HG02678 (cell line): ENCODE data around the gene TM2D3.
A peak's percentile ranks its signal among the peaks of the same experiment; 100 is the strongest.

ENCODE experiments used
- ATAC-seq: cut with Tn5 transposase; IDR thresholded peaks from one replicate; pipeline ENCODE4 v1.9.1; 2021; ENCODE audit warnings: mild to moderate bottlenecking, moderate library complexity; ENCODE audit not compliant: unreplicated experiment

Gene TM2D3, protein sequence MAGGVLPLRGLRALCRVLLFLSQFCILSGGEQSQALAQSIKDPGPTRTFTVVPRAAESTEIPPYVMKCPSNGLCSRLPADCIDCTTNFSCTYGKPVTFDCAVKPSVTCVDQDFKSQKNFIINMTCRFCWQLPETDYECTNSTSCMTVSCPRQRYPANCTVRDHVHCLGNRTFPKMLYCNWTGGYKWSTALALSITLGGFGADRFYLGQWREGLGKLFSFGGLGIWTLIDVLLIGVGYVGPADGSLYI

DNA sequence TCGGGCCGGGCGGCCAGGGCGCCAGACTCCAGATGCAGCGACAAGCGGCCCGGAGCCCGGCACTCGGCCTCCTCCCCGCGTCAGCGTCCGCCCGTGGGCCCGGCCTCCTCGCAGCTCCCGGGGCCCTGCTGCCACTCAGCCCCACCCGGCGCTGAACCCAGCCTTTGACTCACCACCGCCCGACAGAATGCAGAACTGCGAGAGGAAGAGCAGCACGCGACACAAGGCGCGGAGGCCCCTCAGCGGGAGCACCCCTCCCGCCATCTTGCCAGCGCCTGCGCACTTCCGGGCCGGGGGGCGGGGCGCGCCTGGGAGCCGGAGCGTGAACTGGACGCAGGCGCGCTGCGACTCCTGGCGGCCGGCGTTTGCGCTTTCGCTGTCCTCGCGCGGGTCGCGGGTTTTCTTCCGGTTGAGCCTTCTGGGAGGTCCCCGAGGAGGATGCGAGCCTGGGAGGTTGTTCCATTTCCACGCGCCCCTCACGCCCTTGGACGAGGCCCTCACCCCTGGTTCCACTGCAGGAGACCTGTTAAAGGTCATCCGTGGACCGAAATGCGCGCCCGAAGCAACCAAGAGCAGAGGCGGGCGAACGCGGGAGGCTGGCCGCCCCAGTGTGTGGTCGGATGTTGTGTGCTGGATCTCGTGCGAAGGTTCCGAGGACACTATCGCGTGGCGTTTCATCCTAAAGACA, at the start of gene TM2D3:
Gene TM2D3, minus strand, starts transcription at position 284 of the 688 bp plus-strand sequence. Its CDS starts 20 bp downstream, at position 264.
- ATAC-seq: peak; percentile 87

DNA sequence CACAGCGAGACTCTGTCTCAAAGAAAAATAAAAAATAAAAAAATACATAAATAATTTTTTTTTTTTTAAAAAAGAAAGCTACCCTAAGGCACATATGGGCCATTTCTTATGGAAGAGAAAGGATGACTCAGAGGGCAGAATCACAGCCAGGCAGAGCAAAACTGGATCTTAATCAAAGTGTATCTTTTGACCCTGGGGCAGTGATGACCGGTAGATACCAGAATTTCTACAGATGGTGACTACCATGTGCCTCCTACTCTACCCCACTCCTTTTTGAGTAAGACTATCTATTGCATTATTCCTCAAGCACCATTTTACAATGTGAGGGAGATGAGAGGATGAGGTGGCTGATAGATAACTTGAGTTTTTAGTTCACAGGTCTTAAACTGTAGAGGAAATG, 46.1 kb upstream of the TM2D3 start:
- no peak for ATAC-seq

DNA sequence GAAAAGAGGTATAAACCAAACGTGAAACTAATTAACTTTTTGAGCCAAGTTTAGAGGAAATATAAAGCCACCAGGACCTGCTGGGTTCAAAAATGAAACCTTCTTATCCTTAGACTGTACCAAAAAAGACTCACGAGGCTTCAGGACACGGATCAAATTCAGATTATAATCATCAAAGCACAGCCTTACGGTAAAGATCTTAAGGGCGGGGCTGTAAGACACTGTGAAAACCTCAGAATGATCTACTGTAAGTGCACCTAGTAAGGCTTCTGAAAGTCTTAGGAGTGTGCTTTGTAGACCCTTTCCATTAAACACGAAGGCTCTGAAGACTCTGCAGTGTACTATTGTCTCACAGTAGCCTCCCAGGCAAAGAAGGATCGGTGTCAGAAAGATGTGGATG, 45.3 kb upstream of the TM2D3 start:
- no peak for ATAC-seq

DNA sequence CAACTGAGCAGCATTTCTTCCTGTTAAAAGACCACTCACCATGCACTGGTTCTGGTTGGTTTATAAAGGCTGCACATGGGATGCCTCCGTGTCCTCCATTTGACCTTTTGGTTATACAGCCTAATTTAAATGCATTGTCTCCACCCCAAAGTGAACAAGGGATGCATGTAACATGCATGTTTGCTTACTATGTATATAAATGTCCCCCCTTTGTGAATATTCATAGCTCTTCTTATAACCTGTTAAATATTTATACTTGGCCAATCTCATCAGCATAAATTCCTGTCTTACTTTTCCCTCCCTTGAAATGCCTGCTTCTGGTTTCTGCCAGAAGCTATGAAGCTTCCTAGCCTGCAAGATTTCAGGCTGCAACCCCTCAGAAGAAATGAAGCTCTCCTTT, 44.6 kb upstream of the TM2D3 start:
- no peak for ATAC-seq

DNA sequence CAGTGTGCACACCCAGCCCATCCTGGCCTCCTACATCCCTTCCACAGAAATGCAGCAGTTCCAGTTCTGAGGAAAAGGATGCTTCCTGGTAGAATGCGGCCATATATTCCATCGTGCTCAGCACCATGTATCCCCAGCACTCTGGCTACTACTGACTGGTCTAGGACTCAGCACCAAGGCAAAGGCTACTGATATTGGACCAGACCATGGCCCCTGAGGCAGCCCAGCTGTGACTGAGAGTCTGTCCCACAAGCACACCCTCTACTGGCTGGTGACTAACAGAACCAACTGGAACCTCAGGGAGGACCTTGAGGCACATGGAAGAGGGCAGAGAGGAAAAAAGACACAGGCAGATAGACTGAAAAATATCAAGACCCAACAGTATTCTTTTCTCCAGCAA, 42.1 kb upstream of the TM2D3 start:
- no peak for ATAC-seq

DNA sequence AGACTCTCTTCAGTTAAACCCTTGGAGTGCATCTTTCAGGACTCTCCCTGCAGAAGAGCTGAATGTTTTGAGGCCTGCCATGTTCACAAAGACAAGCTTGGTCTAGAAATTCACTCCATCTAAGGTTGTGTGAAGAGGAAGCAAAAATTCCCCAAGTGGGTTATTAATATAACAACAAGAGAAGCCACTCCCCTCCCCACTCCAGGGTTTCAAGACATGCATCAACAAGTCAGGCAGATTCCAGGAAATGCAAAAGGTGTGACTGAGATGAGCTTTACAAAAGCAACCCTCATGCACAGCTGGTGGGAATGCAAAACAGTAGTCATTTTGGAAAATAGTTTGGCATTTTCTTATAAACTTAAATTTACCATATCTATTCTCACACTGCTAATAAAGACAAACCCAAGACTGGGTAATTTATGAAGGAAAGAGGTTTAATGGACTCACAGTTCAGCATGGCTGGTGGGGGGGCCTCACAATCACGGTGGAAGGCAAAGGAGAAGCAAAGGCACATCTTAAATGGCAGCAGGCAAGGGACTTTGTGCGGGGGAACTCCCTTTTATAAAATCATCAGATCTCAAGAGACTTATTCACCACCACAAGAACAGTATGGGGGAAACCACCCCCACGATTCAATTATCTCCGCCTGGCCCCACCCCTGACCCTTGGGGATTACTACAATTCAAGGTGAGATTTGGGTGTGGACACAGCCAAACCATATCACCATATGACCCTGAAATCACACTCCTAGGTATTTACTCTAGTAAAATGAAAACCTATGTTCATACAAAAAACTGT, 40.8 kb upstream of the TM2D3 start:
- ATAC-seq: no peak

DNA sequence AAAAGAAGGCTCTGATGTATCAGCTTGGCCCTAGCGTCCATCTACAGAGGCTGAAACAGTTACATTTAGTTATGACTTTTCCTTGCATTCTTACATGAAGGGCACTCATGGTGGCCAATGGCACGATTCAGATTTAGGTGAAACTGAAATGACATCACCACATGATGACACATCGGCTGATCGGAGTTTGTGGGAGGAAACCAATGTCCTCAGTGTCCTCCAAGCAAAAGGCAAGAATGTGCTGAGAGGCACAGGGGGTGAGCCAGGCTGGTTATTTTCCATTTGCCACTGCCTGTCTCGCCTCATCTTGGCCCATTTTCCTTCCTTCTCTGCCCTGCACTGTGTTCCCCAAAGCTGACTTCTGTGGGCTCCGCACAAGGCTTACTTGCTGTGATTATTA, 37.7 kb upstream of the TM2D3 start:
- ATAC-seq: no peak

DNA sequence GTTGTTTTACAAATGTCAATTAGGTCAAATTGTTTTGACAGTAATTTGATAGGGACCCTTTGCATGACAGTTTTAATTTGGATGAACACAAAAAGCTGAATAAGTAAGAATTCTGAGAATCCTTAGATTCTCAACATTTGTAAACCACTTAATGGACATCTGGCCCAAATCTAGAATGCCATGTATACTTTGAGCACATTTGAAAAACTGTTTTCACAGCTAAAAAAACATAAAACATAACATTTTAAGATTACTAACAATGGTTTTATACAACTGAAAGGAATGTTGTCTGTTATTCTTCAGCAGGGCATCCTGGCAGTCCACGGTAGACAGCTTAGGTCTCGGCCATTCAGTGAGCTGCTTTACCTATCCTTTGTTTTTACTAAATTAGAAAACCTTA, 34.5 kb upstream of the TM2D3 start:
- no peak for ATAC-seq

DNA sequence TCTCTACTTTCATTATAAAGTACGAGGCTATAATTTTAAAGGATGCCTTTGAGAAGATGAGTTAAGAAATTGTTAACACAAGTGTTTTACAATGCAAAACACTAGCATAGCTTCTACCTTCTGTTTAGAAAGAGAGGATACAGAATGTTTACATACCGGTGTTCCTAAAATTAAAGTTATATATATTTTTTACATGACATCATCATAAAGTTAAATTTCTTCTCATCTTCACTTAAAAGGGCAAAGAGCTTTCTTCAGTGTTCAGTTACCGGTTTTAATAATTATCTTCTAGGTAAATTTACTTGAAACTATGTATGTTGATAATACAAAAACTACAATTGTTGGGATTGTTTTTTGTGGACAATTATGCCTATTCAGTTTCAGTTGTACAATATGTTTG, 32.7 kb upstream of the TM2D3 start:
- no peak for ATAC-seq

DNA sequence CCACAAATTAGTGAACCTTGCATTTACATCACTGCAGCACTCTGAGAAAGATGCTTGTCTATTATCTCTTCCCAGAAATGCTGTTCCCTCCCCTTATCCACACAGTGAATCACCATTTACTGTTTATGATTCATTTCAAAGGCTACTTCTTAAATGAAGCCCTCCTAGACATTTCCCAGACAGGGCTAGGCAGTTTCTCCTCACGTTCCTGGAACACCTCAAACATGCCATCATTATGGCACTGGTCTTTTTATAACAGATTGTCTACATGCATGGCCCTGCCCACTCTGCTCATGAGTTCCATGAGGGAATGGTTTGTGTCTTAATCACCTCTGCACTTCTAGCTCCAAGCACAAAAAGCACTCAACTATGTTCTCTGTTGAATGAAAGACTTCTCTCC, 32.2 kb upstream of the TM2D3 start:
- no peak for ATAC-seq

DNA sequence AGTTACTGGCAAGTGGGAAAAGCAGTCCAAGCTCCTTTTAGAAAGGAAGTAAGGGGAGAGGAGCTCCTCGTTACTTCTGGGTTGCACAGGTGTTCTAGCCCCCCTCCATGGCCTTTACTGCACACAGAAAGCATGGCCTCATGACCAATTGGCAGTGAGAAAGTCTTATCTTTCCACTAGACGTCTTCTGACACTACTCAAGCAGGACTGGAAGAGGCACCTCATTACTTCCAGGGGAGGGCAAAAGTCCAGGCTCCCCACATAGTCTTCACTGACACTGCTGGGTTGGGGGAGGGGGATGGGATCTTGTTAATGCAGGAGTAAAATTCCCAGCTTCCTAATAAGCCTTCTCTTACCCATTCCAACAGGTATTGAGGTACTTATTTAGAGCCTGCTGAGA, 27.6 kb upstream of the TM2D3 start:
- no peak for ATAC-seq

DNA sequence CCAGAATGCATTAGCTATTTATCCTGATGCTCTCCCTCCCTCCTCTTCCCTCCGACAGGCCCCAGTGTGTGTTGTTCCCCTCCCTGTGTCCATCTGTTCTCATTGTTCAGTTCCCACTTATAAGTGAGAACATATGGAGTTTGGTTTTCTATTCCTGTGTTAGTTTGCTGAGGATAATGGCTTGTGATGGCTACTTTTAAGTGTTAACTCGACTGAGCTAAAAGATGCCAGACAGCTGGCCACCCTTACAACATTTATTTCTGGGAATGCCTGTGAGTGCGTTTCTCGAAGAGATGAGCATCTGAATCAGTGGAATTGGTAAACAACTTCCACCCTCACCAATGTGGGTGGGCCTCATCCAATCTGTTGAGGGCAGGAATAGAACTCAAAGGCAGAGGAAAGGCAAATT, 24.7 kb upstream of the TM2D3 start:
- ATAC-seq: no peak

DNA sequence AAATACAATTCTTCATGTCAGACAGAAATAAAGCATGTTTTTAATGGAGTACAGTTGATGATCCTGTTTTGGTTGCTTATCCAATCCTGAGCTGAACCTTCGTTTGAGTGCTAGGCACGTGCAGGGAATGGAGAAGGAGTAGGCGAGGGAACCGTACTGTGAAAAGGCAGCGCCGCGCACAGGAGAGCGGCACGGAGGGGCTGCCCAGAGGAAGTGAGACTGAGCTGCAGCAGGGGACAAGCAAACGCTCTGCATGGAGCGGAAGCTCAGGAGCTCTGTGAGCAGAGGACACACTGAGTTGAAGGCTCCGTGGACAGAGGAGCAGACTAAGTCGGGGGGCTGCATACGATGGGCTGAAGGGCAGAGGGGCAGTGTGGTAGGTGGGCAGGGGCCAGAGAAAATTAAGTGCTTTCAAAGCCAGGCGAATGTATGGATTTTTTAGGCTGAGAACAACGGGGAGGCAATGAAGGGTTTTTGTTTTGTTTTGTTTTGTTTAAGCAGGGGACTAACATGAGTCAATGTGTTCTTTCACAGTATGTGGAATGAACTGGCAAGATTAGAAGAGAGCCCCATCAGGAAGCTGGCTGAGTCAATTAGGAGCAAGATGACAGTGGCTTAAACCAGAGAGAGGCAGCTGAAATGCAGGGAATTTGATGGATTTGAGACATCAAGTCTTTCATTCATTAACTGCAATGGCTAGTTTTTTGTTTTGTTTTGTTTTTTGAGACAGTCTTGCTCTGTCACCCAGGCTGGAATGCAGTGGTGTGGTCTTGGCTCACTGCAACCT, 23.8 kb upstream of the TM2D3 start:
- ATAC-seq: no peak

DNA sequence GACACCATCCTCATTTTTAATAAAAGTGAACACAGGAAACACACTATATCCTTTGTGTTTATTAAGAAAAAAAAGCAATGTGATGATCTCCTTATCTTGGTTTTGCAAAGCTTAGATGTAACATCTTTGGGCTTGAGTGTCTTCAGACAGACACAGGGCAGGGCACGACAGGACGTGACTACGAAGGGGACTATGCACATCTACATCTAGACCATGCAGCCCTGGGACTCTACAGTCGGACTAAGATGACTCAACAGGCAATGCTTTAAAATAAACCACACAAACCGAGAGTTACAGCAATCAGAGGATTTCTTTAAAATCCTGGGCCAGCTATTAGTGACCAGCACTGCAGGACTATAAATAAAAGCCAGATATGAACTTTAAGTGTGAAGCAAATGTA, 22.8 kb upstream of the TM2D3 start:
- ATAC-seq: no peak

DNA sequence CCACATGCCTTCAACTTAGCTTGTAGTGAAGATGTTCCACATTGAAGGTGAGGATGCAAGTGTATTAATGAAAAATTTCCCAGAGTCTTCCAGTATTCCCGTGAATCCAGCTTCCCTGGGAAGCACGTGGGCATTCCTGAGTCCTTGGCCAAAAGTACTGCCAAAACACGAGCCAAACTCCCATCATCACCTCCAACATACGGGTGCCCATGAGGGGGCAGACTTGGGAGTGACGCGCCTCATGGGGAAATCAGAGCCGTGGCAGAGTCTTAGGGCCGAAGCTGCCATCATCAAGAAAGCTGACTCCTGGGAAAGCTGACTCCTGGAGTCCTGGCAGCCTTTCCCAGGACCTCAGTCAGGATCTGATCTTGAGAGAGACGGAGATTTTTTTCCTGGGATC, 20.1 kb upstream of the TM2D3 start:
- ATAC-seq: no peak

DNA sequence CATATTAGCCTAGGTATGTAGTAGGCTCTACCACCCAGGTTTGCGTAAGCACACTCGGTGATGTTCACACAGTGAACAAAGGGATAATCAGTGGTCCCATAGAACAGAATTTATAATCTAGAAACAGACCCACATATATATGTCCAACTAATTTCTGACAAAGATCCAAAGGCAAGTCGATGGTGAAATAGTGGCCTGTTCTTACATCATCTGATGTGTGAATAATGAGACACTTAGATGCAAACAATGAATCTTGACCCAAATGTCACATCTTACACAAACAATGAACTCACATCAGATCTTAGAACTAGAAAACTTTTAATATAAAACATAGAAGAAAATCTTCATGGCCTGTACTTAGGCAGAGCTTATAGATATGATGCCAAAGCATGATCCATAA, 17.6 kb upstream of the TM2D3 start:
- no peak for ATAC-seq

DNA sequence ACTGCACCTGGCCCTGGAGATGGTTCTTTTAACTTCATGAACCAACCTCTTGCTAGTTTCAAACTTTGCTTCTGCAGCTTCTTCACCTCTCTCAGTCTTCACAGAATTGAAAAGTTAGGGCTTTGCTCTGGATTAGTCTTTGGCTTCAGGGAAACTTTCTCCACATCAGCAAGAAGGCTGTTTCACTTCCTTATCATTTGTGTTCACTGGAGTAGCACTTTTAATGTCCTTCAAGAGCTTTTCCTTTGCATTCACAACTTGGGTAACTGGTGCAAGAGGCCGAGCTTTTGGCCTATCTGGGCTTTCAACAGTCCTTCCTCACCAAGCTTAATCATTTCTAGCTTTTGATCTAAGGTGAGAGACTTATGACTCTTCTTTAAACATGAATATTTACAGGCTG, 15.7 kb upstream of the TM2D3 start:
- ATAC-seq: no peak

DNA sequence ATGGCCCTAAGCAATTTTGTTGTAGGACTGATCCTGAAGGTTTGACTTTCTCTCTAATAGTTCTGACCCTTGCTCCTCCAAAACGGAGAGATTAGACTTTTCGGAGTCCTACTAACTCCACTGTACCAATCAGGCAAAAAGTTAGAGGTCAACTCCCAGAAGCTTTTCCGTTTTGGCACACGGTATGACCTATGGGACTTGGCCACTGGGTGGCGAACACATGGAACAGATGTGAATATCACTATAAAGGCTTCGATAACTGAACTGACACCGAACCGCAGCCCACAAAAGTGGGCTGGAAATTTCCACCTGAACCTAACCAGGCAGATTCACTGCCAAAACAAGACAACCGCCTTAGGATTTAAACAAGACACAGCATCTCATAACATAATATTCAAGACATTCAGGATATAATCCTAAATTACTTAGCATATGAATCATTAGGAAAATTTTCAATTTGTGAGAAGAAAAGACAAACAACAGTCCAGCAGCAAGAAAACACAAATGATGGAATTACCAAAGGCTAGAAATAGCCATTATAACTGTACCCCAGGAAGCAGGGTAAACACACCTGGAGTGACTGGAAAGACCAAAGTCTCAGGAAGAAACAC, 12.2 kb upstream of the TM2D3 start:
- no peak for ATAC-seq

DNA sequence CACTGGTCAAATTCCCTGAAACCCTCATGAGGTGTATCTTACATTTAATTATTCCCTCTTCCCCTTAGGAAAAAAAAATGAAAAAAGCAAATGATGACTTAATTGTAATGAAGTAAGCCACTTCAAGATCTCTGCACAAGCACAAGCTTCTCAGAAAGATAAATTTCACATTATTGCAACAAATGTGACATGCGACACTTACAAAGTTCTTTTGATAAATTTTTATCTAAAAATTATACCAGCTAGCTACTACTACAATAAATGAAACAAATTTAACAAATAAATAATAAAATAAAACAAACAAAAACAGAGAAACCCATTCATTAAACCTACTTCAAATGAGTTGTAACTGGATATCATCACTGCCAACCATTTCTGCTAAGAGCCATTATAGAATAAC, 10.0 kb upstream of the TM2D3 start:
- ATAC-seq: no peak

DNA sequence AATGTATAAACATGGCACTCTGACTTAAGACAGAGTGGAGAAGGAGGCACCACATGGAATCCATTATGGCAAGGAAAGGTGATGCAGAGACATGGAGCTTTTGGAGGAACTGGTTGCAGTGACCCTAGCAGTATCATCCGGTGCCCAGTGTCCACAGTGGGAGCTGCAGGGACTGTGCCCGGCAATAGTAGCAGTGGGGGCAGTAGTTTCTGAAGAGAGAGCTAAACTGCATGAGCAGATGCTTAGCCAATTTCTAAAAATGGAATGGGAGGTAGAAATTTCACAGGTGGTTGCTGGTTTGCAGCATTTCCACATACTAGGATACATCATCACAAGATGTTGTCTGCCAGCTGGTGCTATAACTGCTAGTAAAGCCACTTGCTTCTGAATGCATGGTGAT, 7.8 kb upstream of the TM2D3 start:
- no peak for ATAC-seq
